ENCODE data around the gene CDH13.

DNA sequence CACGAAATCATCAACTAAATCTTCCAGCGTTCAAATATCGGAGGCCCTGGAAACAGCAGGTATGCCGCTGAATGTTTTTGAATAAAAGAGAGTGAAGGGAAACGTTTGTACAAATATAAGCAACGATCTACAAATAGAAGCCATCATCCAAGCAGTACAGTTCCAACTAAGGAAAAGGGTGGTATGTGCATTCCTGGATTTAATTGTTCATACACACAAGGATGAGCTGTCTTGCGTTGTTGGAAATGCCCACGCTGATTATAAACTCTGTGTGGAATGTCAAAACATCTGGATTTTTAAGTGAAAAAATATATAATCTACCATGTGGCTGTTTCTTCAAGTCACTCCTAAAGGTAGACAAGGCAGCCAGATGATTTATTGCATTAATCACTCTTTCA lies 989.2 kb downstream of the CDH13 start:
- TF ChIP-seq, protein P1, sequence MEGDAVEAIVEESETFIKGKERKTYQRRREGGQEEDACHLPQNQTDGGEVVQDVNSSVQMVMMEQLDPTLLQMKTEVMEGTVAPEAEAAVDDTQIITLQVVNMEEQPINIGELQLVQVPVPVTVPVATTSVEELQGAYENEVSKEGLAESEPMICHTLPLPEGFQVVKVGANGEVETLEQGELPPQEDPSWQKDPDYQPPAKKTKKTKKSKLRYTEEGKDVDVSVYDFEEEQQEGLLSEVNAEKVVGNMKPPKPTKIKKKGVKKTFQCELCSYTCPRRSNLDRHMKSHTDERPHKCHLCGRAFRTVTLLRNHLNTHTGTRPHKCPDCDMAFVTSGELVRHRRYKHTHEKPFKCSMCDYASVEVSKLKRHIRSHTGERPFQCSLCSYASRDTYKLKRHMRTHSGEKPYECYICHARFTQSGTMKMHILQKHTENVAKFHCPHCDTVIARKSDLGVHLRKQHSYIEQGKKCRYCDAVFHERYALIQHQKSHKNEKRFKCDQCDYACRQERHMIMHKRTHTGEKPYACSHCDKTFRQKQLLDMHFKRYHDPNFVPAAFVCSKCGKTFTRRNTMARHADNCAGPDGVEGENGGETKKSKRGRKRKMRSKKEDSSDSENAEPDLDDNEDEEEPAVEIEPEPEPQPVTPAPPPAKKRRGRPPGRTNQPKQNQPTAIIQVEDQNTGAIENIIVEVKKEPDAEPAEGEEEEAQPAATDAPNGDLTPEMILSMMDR (IDR thresholded peaks at IDR 0.05): no peak
- TF ChIP-seq POLR2A (IDR thresholded peaks at IDR 0.05; ENCODE audit: low read depth) (no peak), POLR2AphosphoS5 (IDR thresholded peaks at IDR 0.05) (no peak)

Data from esophagus muscularis mucosa (tissue), 3 donors.